GM23248 (cell line): Measurements from ENCODE around the gene SEC24C. TPM values are rescaled to one million over a fixed set of nuclear protein-coding genes. Genes with fewer than 3 reads are reported as not detected.

Experiments
- DNase-seq: peaks from one replicate; pipeline ENCODE4 v3.0.0-alpha.2; 2015
- H2AFZ ChIP-seq: fragments of 200-600 bp; sonication (generic); 2 replicates; pipeline ENCODE4 v1.6.1; 2016; ENCODE audit warnings: antibody characterized with exemption
- H3F3A ChIP-seq: fragments of 200-600 bp; sonication (generic); 2 replicates; pipeline ENCODE4 v1.6.1; 2016; ENCODE audit warnings: mild to moderate bottlenecking, antibody characterized with exemption, mixed run types; ENCODE audit not compliant: insufficient read depth
- H3K27ac ChIP-seq: fragments of 200-600 bp; sonication (generic); 2 replicates; pipeline ENCODE4 v1.5.1; 2016; ENCODE audit warnings: mild to moderate bottlenecking
- H3K27me3 ChIP-seq: fragments of 200-600 bp; sonication (generic); replicated peaks from 2 replicates; pipeline ENCODE4 v1.6.1; 2016; ENCODE audit warnings: mild to moderate bottlenecking; ENCODE audit not compliant: insufficient read depth
- H3K36me3 ChIP-seq: fragments of 200-600 bp; sonication (generic); 2 replicates; pipeline ENCODE4 v1.6.1; 2016; ENCODE audit warnings: low read depth, mild to moderate bottlenecking
- H3K4me1 ChIP-seq: fragments of 200-600 bp; sonication (generic); 2 replicates; pipeline ENCODE4 v1.6.1; 2016; ENCODE audit warnings: mild to moderate bottlenecking; ENCODE audit not compliant: insufficient read depth
- H3K4me2 ChIP-seq: fragments of 200-600 bp; sonication (generic); one replicate; pipeline ENCODE4 v1.6.1; 2016; ENCODE audit warnings: mild to moderate bottlenecking; ENCODE audit not compliant: unreplicated experiment
- H3K4me3 ChIP-seq: fragments of 200-600 bp; sonication (generic); 2 replicates; pipeline ENCODE4 v1.5.1; 2016; ENCODE audit warnings: mild to moderate bottlenecking
- H3K79me2 ChIP-seq: fragments of 200-600 bp; sonication (generic); 2 replicates; pipeline ENCODE4 v1.6.1; 2016; ENCODE audit warnings: mild to moderate bottlenecking; ENCODE audit not compliant: insufficient read depth
- H3K9ac ChIP-seq: fragments of 200-600 bp; sonication (generic); 2 replicates; pipeline ENCODE4 v1.6.1; 2016; ENCODE audit warnings: mild to moderate bottlenecking
- H3K9me2 ChIP-seq: fragments of 200-600 bp; sonication (generic); 2 replicates; pipeline ENCODE4 v1.6.1; 2016; ENCODE audit warnings: mixed run types, mild to moderate bottlenecking, moderate library complexity; ENCODE audit not compliant: insufficient read depth
- H3K9me3 ChIP-seq: fragments of 200-600 bp; sonication (generic); one replicate; pipeline ENCODE4 v1.6.1; 2017; ENCODE audit warnings: low read depth
- H4K20me1 ChIP-seq: fragments of 200-600 bp; sonication (generic); 2 replicates; pipeline ENCODE4 v1.6.0; 2016; ENCODE audit not compliant: insufficient read depth
- EZH2 ChIP-seq: fragments of 200-600 bp; sonication (generic); IDR thresholded peaks from 2 replicates; pipeline ENCODE4 v1.6.1; 2018; ENCODE audit warnings: antibody characterized with exemption, mild to moderate bottlenecking; ENCODE audit not compliant: insufficient read depth, poor library complexity, severe bottlenecking
- EZH2phosphoT487 ChIP-seq: fragments of 200-600 bp; sonication (generic); IDR thresholded peaks from 2 replicates; pipeline ENCODE4 v1.6.1; 2018; ENCODE audit warnings: antibody characterized with exemption, moderate library complexity, mild to moderate bottlenecking, low read depth; ENCODE audit not compliant: insufficient read depth
- WGBS, 2 experiments: methylation state at CpG; one replicate each; pipeline ENCODE4 v1.1.6; 2015 to 2017; ENCODE audit warnings: low lambda C conversion rate in 2 of 2, low coverage in 1 of 2; ENCODE audit errors: missing lambda C conversion rate in 2 of 2; 5-methylcytosine and 5-hydroxymethylcytosine counted together
- in situ Hi-C: fragments of 300-500 bp; cut with MboI; formaldehyde crosslinking; loops from 2 replicates; pipeline ENCODE4 v1.15.0; 2020
- polyA plus RNA-seq: library from polyadenylated mRNA; unstranded; fragments of >200 nt; fragmentation: Nextera tagmentation; extraction: Ambion mirVana; gene quantifications from 2 replicates; pipeline ENCODE4 v1.2.1, GENCODE V29; 2016
- total RNA-seq: library from RNA; depleted of rRNA; stranded (reverse); fragments of >200 nt; shearing (Covaris generic); gene quantifications from 2 replicates; pipeline ENCODE4 v1.2.3, GENCODE V29; 2014

The SEC24C gene
- total and polyA plus RNA-seq, 2 experiments from 2014 or later: 30.6 to 87.1 TPM

DNA sequence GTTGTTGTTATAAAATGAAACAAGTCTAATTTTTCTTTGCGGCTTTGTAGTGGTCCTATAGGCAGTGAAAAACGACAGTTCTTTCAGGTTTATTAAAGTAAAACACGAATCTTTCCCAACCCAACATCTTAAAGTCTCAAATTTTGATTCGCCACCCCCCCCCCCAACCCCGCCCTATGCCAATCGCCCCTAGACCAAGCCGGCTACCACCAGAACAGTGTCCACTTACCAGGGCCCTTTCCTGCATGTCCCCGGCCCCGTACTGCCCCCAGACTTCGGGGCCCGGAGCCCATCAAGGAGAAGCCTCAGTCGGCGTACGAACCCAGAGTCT, 37.3 kb downstream of the SEC24C start:
- H3K36me3 ChIP-seq: peaks cover 18% of the 10 kb centered on the region
- no peaks in the 10 kb centered on the region for H3K9me2 ChIP-seq
- 1 to 2% methylated on average over 12 to 14 of the region's 14 CpGs for WGBS, 2 experiments

DNA sequence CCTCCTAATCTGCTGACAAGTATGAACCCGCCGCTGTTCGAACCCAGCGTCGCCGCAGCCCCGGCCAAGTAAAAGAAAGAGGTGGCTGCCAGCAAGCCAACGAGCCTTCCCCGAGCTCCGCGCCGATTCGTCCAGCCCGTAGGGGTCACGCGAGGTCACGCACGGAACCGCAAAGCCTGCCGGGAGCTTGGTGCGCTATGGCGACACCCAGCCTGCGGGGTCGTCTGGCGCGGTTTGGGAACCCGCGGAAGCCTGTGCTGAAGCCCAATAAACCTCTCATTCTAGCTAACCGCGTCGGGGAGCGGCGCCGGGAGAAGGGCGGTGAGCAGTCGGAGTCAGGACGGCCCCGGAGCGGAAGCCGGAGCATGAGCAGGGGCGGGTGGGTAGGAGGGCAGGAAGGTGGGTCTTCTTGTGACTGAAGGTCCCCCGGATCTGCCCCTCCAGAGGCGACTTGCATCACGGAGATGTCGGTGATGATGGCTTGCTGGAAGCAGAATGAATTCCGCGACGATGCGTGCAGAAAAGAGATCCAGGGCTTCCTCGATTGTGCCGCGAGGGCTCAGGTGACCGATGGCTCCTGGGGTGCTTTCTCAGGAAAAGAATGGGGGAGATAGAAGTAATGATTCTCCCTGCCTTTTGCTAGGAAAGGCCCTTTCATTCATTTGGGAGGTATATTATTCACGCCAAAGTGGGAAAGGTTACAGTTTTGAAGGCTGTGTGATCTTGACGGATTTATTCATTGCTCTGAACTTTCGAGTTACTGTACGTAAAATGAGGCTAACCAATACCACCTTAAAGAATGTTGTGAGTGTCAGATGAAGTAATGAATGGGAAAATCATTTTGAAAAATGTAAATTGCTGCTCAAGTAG, 37.9 kb downstream of the SEC24C start, which contains the start of gene CHCHD1:
Gene CHCHD1, plus strand, starts transcription at position 170 of the 870 bp plus-strand sequence. Its CDS starts 28 bp downstream, at position 198.
- peaks cover 38% of the 10 kb centered on the region for H3F3A ChIP-seq
- H3K27me3 ChIP-seq: no peaks in the 10 kb centered on the region
- peak within 1 kb of the TSS; percentile 72 for H3K27ac ChIP-seq
- H3K9me3 ChIP-seq: no peaks in the 10 kb centered on the region
- TF ChIP-seq EZH2 (no peak), EZH2phosphoT487 (no peak)
- no peaks in the 10 kb centered on the region for H3K9me2 ChIP-seq
- DNase-seq: peak; percentile 95
- peaks cover 12% of the 10 kb centered on the region for H3K36me3 ChIP-seq
- H3K4me2 ChIP-seq: peak within 1 kb of the TSS; percentile 99
- peaks cover 93% of the 10 kb centered on the region for H3K79me2 ChIP-seq
- peak within 1 kb of the TSS; percentile 87 for H3K9ac ChIP-seq
- peak within 1 kb of the TSS; percentile 83 for H3K4me3 ChIP-seq
- H3K4me1 ChIP-seq: peaks cover 24% of the 10 kb centered on the region
- 0 to 2% methylated on average over 44 to 57 of the region's 57 CpGs for WGBS, 2 experiments
- H2AFZ ChIP-seq: peak within 1 kb of the TSS; percentile 86
- in situ Hi-C loops: no loop called here
- no peaks in the 10 kb centered on the region; the same call in 1 of the 2 replicates for H4K20me1 ChIP-seq

More for the DNA sequence above, 37.3 kb downstream of the SEC24C start:
- peaks cover 19% of the 10 kb centered on the region for H3K4me1 ChIP-seq
- peaks cover 93% of the 10 kb centered on the region for H3K79me2 ChIP-seq
- peak overlapping the region; percentile 87 for H3K9ac ChIP-seq
- no peaks in the 10 kb centered on the region for H3K9me3 ChIP-seq
- H3F3A ChIP-seq: peaks cover 39% of the 10 kb centered on the region
- peak overlapping the region; percentile 99 for H3K4me2 ChIP-seq
- H3K4me3 ChIP-seq: peak overlapping the region; percentile 83
- H4K20me1 ChIP-seq: no peaks in the 10 kb centered on the region; the same call in 1 of the 2 replicates
- no peak for DNase-seq
- peak overlapping the region; percentile 86 for H2AFZ ChIP-seq
- peak overlapping the region; percentile 72 for H3K27ac ChIP-seq
- in situ Hi-C loops: no loop called here
- TF ChIP-seq EZH2 (no peak), EZH2phosphoT487 (no peak)
- H3K27me3 ChIP-seq: no peaks in the 10 kb centered on the region

GRCh38 chr10:73782749-73783085, 38.5 kb downstream of the SEC24C start:
- no peaks in the 10 kb centered on the region; the same call in 1 of the 2 replicates for H4K20me1 ChIP-seq
- H3K79me2 ChIP-seq: peaks cover 93% of the 10 kb centered on the region
- H3K4me3 ChIP-seq: peak overlapping the region; percentile 83
- no peaks in the 10 kb centered on the region for H3K27me3 ChIP-seq
- TF ChIP-seq EZH2phosphoT487 (no peak), EZH2 (no peak)
- peaks cover 34% of the 10 kb centered on the region for H3F3A ChIP-seq
- DNase-seq: no peak
- peak overlapping the region; percentile 86 for H2AFZ ChIP-seq
- peaks cover 10% of the 10 kb centered on the region for H3K36me3 ChIP-seq
- H3K4me2 ChIP-seq: peak overlapping the region; percentile 99
- in situ Hi-C loops: no loop called here
- H3K9ac ChIP-seq: peak overlapping the region; percentile 87
- peak overlapping the region; percentile 72; the same call in 1 of the 2 replicates for H3K27ac ChIP-seq
- H3K9me3 ChIP-seq: no peaks in the 10 kb centered on the region
- H3K9me2 ChIP-seq: no peaks in the 10 kb centered on the region
- WGBS, 2 experiments: 41 to 42% methylated on average over 2 of the region's 2 CpGs
- peaks cover 28% of the 10 kb centered on the region for H3K4me1 ChIP-seq

DNA sequence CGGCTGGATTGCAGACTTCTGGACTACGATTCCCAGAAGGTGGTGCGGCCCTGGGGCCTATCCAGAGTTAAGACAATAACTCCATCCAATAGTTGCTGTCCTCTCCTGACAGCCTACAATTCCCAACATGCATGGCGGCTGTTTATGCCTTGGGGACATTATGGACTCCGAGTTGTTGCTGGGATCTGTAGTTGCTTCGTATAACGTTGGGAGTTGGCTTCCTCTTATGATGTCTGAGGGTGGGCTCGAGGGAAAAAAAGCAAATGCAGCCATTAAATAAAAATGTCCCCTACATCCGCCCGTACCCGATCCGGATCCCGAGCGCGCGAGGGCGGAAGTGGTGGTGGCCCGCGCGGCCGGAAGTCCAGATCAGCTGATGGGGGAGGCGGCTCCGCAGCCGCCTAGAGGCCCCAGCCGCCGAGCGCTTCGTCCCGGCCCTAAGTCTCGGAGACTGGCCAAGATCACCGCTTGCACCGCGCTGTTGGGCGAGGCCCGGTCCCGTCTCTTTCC, 41.1 kb downstream of the SEC24C start, which contains the start of gene ZSWIM8:
Gene ZSWIM8, plus strand, starts transcription at position 396 of the 510 bp plus-strand sequence. CDS start 273 bp downstream, outside the sequence.
- no peaks in the 10 kb centered on the region for H3K9me3 ChIP-seq
- peaks cover 93% of the 10 kb centered on the region for H3K79me2 ChIP-seq
- peak within 1 kb of the TSS; percentile 79 for H3K4me2 ChIP-seq
- H3K9me2 ChIP-seq: no peaks in the 10 kb centered on the region
- H3K27me3 ChIP-seq: no peaks in the 10 kb centered on the region
- H4K20me1 ChIP-seq: peaks cover 7% of the 10 kb centered on the region
- TF ChIP-seq EZH2 (no peak), EZH2phosphoT487 (no peak)
- H3K27ac ChIP-seq: peak within 1 kb of the TSS; percentile 70
- peak within 1 kb of the TSS; percentile 84 for H2AFZ ChIP-seq
- peaks cover 25% of the 10 kb centered on the region for H3F3A ChIP-seq
- peaks cover 8% of the 10 kb centered on the region; the same call in 1 of the 2 replicates for H3K36me3 ChIP-seq
- in situ Hi-C loops: no loop called here
- peak within 1 kb of the TSS; percentile 80 for H3K4me3 ChIP-seq
- DNase-seq: peak; percentile 97
- 1% methylated on average over 27 to 36 of the region's 36 CpGs for WGBS, 2 experiments
- peak within 1 kb of the TSS; percentile 89 for H3K9ac ChIP-seq
- H3K4me1 ChIP-seq: peaks cover 28% of the 10 kb centered on the region
